BJ (cell line): ENCODE data around the gene BTBD1. TPM values are rescaled to one million over a fixed set of nuclear protein-coding genes. Genes with fewer than 3 reads are reported as not detected.

ENCODE experiments used
- CTCF ChIA-PET: fragments of 350-600 bp; formaldehyde crosslinking; extraction: SDS; loops from one replicate; lab custom pipeline; 2021; ENCODE audit warnings: antibody characterized with exemption, inconsistent platforms; lab: Yijun Ruan, JAX
- POLR2A ChIA-PET: fragments of 300-600 bp; sonication (Branson Sonifier 250); formaldehyde crosslinking; extraction: SDS; loops from one replicate; lab custom pipeline; 2021; ENCODE audit warnings: antibody characterized with exemption; lab: Charles Lee
- DNase-seq: peaks from one replicate; pipeline ENCODE4 v3.0.0-alpha.2; 2011; ENCODE audit warnings: low read depth
- H3K27me3 ChIP-seq: 2 replicates; pipeline ENCODE4 v1.6.0; 2011; ENCODE audit warnings: low read length; ENCODE audit not compliant: control insufficient read depth, insufficient read depth
- H3K36me3 ChIP-seq: 2 replicates; pipeline ENCODE4 v1.5.1; 2011; ENCODE audit warnings: low read length; ENCODE audit not compliant: control insufficient read depth, insufficient read depth
- H3K4me3 ChIP-seq: 2 replicates; pipeline ENCODE4 v1.5.1; 2011; ENCODE audit warnings: low read depth, mild to moderate bottlenecking, control low read depth, low read length
- polyA plus RNA-seq: library from polyadenylated mRNA; depleted of rRNA; stranded (reverse); fragments of >200 nt; gene quantifications from 2 replicates; pipeline ENCODE4 v1.2.3, GENCODE V29; 2011
- TF ChIP-seq, protein P1 (sequence below): IDR thresholded peaks from 2 replicates; pipeline ENCODE4 v1.5.1; 2011; ENCODE audit warnings: low read depth, mild to moderate bottlenecking, control low read depth, inconsistent platforms, low read length, moderate library complexity; ENCODE audit not compliant: insufficient read depth

The BTBD1 gene
- polyA plus RNA-seq, 1 experiment, result 35.0 TPM

DNA sequence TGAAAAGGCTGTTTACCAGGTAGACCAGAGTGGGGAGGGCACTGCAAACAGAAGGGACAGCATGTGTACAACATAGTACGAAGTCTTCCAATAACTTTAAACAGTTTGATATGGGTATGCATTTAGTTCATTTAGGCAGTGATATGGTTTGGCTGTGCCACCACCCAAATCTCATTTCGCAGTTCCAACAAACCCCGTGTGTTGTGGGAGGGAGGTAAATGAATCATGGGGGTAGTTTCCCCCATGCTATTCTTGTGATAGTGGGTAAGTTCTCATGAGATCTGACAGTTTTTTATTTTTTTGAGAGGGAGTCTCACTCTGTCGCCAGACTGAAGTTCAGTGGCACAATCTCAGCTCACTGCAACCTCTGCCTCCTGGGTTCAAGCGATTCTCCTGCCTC, 88.6 kb downstream of the BTBD1 start:
- TF ChIP-seq, protein P1, sequence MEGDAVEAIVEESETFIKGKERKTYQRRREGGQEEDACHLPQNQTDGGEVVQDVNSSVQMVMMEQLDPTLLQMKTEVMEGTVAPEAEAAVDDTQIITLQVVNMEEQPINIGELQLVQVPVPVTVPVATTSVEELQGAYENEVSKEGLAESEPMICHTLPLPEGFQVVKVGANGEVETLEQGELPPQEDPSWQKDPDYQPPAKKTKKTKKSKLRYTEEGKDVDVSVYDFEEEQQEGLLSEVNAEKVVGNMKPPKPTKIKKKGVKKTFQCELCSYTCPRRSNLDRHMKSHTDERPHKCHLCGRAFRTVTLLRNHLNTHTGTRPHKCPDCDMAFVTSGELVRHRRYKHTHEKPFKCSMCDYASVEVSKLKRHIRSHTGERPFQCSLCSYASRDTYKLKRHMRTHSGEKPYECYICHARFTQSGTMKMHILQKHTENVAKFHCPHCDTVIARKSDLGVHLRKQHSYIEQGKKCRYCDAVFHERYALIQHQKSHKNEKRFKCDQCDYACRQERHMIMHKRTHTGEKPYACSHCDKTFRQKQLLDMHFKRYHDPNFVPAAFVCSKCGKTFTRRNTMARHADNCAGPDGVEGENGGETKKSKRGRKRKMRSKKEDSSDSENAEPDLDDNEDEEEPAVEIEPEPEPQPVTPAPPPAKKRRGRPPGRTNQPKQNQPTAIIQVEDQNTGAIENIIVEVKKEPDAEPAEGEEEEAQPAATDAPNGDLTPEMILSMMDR, result no peak
- no peak for DNase-seq
- H3K36me3 ChIP-seq, result no peaks in the 10 kb centered on the region
- CTCF ChIA-PET, result no interaction called here
- H3K4me3 ChIP-seq, result no peak overlapping the region
- POLR2A ChIA-PET, result no interaction called here
- no peaks in the 10 kb centered on the region for H3K27me3 ChIP-seq

DNA sequence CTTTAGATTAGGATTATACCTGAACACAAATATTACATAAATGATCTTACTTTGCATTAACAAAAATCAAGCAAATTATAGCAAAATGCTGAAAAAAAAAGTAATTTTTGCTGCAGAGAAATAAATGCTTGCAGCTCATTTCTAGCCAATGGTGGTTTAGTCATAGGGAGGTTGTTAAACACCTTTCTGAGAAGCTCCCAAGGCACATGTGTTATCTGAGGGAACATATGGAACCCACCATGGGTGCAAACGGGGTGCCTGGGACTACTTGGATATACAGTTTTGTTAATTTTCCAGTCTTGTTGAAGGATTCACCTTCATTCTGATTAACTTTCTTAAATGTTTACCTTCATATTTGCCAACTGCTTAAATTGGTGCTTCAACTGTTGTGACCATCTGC, 90.0 kb downstream of the BTBD1 start:
- ChIA-PET CTCF (no interaction called here), POLR2A (no interaction called here)
- TF ChIP-seq, protein P1, result no peak
- Histone ChIP-seq H3K27me3 (no peaks in the 10 kb centered on the region), H3K4me3 (no peak overlapping the region), H3K36me3 (no peaks in the 10 kb centered on the region)
- no peak for DNase-seq

DNA sequence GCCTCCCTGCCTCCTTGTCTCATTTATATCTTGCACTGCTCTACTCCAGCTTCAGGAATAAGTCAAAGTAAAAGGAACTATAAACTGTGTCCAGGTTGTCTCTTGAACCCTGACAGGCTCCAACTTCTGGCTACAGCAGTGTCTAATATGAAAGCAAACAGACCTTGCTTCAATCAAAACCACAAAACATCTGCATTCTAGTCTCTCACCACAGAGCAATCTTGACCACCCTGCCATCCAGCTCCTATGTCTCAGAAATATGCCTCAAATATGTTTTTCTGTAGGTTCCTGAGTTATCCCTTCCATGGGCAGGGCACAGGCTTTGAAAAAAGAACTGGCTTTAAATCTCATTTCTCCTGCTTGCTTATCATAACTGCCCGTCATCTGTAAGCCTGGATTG, 94.1 kb downstream of the BTBD1 start:
- TF ChIP-seq, protein P1, result no peak
- no peak overlapping the region for H3K4me3 ChIP-seq
- no peaks in the 10 kb centered on the region for H3K36me3 ChIP-seq
- ChIA-PET CTCF (interaction anchor here (0.6 kb wide), 1 partner anchor 593 kb away, joined by 3 read pairs; no protein-coding TSS in a partner anchor), POLR2A (no interaction called here)
- DNase-seq, result no peak
- H3K27me3 ChIP-seq, result no peaks in the 10 kb centered on the region; the same call in 1 of the 2 replicates

DNA sequence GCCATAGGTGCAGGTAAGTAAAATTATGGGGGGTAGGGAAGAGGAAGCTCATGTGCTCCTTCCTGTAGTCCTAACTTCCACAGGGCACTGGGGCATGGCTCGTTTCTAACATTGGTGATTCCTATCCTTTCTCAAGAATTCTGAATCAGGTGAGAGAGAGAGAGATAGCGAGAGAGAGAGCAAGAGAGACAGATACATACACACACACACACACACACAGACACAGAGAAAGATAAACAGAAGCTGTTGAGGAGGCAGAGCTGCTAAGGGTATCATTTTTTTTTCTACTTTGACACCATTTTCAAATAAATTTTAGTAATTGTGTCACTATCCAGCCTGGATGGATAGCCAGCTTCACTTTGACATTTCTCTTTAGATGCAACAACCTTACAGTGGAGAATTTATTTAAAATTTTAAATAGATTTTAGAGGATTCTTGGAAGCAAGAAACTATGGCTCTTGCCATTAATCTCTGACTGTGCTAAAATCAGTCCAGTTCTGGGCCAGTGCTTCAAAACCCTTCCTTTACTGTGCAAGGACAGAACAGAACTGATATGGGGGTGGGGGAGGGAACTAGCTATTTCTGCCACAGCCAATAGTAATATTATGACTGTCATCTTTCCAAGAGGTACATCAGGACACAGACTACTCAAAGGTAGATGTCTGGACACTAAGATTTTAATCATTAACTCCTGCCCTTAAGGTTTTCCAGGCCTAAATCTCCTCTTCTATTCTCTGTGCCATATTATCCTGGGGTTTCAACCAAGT, 95.7 kb downstream of the BTBD1 start:
- TF ChIP-seq, protein P1, result no peak
- DNase-seq, result no peak
- H3K36me3 ChIP-seq, result no peaks in the 10 kb centered on the region
- no peak overlapping the region for H3K4me3 ChIP-seq
- H3K27me3 ChIP-seq, result no peaks in the 10 kb centered on the region; the same call in 1 of the 2 replicates
- POLR2A ChIA-PET, result no interaction called here
- CTCF ChIA-PET, result interaction anchor here (0.6 kb wide), 1 partner anchor 316 kb away, joined by 3 read pairs; no protein-coding TSS in a partner anchor

DNA sequence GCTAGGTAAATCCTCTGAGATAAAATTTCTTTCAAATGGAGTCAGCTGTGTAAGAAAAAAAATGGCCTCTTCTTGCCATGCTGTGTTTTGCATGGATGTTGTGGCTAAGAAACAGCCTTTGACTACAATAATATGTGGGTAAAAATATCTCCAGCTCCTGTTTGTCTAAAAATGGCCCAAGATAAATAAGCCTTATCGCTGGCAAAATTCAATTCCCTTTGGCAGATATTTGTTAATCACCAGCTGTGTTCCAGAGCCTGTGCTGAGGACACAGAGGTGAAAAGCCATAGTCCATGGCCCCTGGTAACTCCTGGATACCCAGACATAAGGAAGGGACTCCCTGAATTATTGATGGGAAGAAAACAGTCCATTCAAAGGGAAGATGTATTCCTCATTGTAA, 96.4 kb downstream of the BTBD1 start:
- no peak for DNase-seq
- H3K36me3 ChIP-seq, result no peaks in the 10 kb centered on the region
- TF ChIP-seq, protein P1, result no peak
- ChIA-PET POLR2A (no interaction called here), CTCF (no interaction called here)
- H3K4me3 ChIP-seq, result no peak overlapping the region
- H3K27me3 ChIP-seq, result no peaks in the 10 kb centered on the region; the same call in 1 of the 2 replicates
